GM21737 (cell line): ENCODE measurements around the gene TAMM41.
"Not testable (repeated sequence)": the region's sequence is repeated elsewhere in the genome, so short reads cannot be mapped to it uniquely, and the experiment has no call there.

ENCODE experiments used
- ATAC-seq: cut with Tn5 transposase; IDR thresholded peaks from one replicate; pipeline ENCODE4 v1.9.1; 2021; ENCODE audit warnings: mild to moderate bottlenecking, moderate library complexity; ENCODE audit not compliant: unreplicated experiment

The TAMM41 gene

GRCh38 chr3:11846281-11847266 is at the start of gene TAMM41:
Gene TAMM41 (minus strand): TSS chr3:11846885. CDS start chr3:11846636, 249 bp downstream.
- ATAC-seq = peak; percentile 100

GRCh38 chr3:11878837-11879236 is 32.2 kb upstream of the TAMM41 start:
- ATAC-seq = no peak

GRCh38 chr3:11874707-11875106 is 28.0 kb upstream of the TAMM41 start:
- ATAC-seq = not testable (repeated sequence)

- ATAC-seq = not testable (repeated sequence)
Measured at GRCh38 chr3:11863739-11864138, 17.1 kb upstream of the TAMM41 start.

- not testable (repeated sequence) for ATAC-seq
Measured at GRCh38 chr3:11862584-11862983, 15.9 kb upstream of the TAMM41 start.

- ATAC-seq = not testable (repeated sequence)
Measured at GRCh38 chr3:11862145-11862544, 15.5 kb upstream of the TAMM41 start.

GRCh38 chr3:11860213-11860612 is 13.5 kb upstream of the TAMM41 start:
- not testable (repeated sequence) for ATAC-seq

- no peak for ATAC-seq
Measured at GRCh38 chr3:11853450-11853849, 6.8 kb upstream of the TAMM41 start.

GRCh38 chr3:11850003-11850402 is 3.3 kb upstream of the TAMM41 start:
- no peak for ATAC-seq

- no peak for ATAC-seq
Measured at GRCh38 chr3:11847607-11848006, 922 bp upstream of the TAMM41 start.

GRCh38 chr3:11845651-11846050 is 1.0 kb downstream of the TAMM41 start:
- ATAC-seq = no peak

GRCh38 chr3:11844891-11845290 is 1.8 kb downstream of the TAMM41 start:
- no peak for ATAC-seq

GRCh38 chr3:11835028-11835639 is 11.6 kb downstream of the TAMM41 start:
- ATAC-seq = no peak

GRCh38 chr3:11832981-11833905 is 13.4 kb downstream of the TAMM41 start:
- ATAC-seq = no peak

- no peak for ATAC-seq
Measured at GRCh38 chr3:11829416-11829815, 17.3 kb downstream of the TAMM41 start.

GRCh38 chr3:11826628-11827265 is 19.9 kb downstream of the TAMM41 start:
- ATAC-seq = no peak

GRCh38 chr3:11825301-11825700 is 21.4 kb downstream of the TAMM41 start:
- ATAC-seq = no peak

GRCh38 chr3:11820531-11821041 is 26.1 kb downstream of the TAMM41 start:
- peak; percentile 66 for ATAC-seq

GRCh38 chr3:11819146-11819689 is 27.5 kb downstream of the TAMM41 start:
- ATAC-seq = no peak

GRCh38 chr3:11818033-11818432 is 28.7 kb downstream of the TAMM41 start:
- no peak for ATAC-seq
